ENCODE results near the gene PRDM15.

Gene PRDM15

DNA sequence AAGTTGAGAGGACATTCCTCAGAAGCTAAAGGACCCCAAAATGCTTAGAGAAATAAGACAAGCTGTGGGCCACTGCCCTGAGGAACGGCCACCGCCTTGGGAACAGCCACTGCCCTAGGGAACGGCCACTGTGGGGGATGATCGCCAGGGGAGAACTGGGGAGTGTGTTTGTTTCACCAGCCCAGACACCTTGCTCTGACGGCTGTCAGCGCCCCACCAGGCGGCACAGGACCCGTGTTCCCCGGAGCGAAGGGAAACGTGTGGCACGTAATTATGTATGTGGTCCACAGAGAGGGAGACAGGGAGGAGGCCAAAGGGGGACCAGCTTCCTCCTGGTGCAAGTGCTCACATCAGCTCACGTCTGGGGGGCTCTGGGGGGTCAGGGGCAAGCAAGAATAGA, 66.5 kb downstream of the PRDM15 start:
- no peak for TF ChIP-seq ZBTB7A (IDR thresholded peaks at IDR 0.05; ENCODE audit: low read depth)
- no peak for TF ChIP-seq TEAD4 (IDR thresholded peaks at IDR 0.05)
- TF ChIP-seq RAD21 (IDR thresholded peaks at IDR 0.05; ENCODE audit: low read depth) = no peak
- no peak for TF ChIP-seq NFIC (IDR thresholded peaks at IDR 0.05)
- TF ChIP-seq EGR1 (IDR thresholded peaks at IDR 0.05) = no peak
- no peak for TF ChIP-seq EP300 (IDR thresholded peaks at IDR 0.05; ENCODE audit: borderline replicate concordance)
- no peak for TF ChIP-seq FOXM1 (IDR thresholded peaks at IDR 0.05; ENCODE audit: borderline replicate concordance, low read depth)
- no peak for TF ChIP-seq CREB1 (IDR thresholded peaks at IDR 0.05; ENCODE audit: low read depth)
- no peak for TF ChIP-seq CEBPB (IDR thresholded peaks at IDR 0.05)

DNA sequence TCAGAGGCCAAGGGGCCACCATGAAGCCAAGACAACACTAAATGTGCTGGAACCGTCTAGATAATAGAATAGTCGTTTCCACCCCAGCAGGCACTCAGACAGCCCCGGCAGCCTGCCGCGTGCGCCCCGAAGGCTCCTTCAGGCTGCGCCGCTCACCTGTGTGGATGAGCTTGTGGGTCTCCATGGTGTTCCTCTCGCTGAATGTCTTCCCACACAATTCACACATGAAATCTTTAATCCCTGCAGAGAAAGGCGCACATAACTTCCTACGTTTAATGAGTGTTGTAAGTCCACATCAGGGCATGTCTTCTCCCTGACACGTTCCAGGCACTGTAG, 68.6 kb downstream of the PRDM15 start:
- TF ChIP-seq CEBPB (IDR thresholded peaks at IDR 0.05) = no peak
- no peak for TF ChIP-seq TEAD4 (IDR thresholded peaks at IDR 0.05)
- TF ChIP-seq TAF1 (IDR thresholded peaks at IDR 0.05; ENCODE audit: low read depth) = no peak
- TF ChIP-seq, protein P1, sequence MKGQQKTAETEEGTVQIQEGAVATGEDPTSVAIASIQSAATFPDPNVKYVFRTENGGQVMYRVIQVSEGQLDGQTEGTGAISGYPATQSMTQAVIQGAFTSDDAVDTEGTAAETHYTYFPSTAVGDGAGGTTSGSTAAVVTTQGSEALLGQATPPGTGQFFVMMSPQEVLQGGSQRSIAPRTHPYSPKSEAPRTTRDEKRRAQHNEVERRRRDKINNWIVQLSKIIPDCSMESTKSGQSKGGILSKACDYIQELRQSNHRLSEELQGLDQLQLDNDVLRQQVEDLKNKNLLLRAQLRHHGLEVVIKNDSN (IDR thresholded peaks at IDR 0.05) = no peak
- TF ChIP-seq EP300 (IDR thresholded peaks at IDR 0.05; ENCODE audit: borderline replicate concordance) = no peak
- no peak for TF ChIP-seq YY1 (IDR thresholded peaks at IDR 0.05; ENCODE audit: low read depth)
- no peak for TF ChIP-seq ZBTB7A (IDR thresholded peaks at IDR 0.05; ENCODE audit: low read depth)
- no peak for TF ChIP-seq NFIC (IDR thresholded peaks at IDR 0.05)
- TF ChIP-seq, protein P2, sequence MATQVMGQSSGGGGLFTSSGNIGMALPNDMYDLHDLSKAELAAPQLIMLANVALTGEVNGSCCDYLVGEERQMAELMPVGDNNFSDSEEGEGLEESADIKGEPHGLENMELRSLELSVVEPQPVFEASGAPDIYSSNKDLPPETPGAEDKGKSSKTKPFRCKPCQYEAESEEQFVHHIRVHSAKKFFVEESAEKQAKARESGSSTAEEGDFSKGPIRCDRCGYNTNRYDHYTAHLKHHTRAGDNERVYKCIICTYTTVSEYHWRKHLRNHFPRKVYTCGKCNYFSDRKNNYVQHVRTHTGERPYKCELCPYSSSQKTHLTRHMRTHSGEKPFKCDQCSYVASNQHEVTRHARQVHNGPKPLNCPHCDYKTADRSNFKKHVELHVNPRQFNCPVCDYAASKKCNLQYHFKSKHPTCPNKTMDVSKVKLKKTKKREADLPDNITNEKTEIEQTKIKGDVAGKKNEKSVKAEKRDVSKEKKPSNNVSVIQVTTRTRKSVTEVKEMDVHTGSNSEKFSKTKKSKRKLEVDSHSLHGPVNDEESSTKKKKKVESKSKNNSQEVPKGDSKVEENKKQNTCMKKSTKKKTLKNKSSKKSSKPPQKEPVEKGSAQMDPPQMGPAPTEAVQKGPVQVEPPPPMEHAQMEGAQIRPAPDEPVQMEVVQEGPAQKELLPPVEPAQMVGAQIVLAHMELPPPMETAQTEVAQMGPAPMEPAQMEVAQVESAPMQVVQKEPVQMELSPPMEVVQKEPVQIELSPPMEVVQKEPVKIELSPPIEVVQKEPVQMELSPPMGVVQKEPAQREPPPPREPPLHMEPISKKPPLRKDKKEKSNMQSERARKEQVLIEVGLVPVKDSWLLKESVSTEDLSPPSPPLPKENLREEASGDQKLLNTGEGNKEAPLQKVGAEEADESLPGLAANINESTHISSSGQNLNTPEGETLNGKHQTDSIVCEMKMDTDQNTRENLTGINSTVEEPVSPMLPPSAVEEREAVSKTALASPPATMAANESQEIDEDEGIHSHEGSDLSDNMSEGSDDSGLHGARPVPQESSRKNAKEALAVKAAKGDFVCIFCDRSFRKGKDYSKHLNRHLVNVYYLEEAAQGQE (IDR thresholded peaks at IDR 0.05; ENCODE audit: low read depth) = no peak
- TF ChIP-seq CREB1 (IDR thresholded peaks at IDR 0.05; ENCODE audit: low read depth) = no peak
- TF ChIP-seq, protein P3, sequence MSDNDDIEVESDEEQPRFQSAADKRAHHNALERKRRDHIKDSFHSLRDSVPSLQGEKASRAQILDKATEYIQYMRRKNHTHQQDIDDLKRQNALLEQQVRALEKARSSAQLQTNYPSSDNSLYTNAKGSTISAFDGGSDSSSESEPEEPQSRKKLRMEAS (IDR thresholded peaks at IDR 0.05) = no peak
- no peak for TF ChIP-seq RAD21 (IDR thresholded peaks at IDR 0.05; ENCODE audit: low read depth)
- no peak for TF ChIP-seq TCF12 (IDR thresholded peaks at IDR 0.05; ENCODE audit: low read depth)
- TF ChIP-seq EGR1 (IDR thresholded peaks at IDR 0.05) = no peak
- no peak for TF ChIP-seq FOXM1 (IDR thresholded peaks at IDR 0.05; ENCODE audit: borderline replicate concordance, low read depth)

DNA sequence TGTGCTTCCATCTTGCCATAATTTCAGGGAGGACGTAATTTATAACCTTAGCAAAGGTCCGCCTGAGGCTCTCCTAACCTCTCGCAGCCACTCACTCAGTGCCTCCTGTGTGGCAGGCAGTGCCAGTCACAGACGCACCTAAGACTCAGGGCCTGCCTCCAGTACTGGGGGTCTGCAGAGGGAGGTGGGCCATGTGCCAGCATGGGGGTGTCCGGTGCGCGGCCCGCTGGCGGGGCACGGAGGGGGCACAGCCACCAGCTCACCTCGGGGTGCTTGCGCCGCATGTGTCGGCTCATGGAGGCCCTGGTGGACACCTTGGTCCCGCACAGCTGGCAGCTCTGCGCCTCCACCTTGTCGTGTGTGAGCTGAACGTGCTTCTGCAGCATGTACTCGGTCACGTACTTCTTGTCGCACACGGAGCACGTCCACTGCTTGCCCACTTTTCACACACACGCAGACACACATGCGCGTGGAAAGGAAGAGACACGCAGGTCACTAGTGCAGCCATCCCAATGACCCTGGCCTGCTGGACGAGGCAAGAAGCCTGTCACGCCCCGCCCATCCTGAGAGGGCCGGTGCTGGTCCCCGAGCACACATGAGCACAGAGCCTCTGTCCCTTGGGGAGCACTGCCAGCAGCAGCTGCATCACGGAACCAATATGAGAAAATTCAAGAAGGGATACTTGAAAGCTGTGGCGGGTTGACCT, 69.1 kb downstream of the PRDM15 start:
- no peak for TF ChIP-seq NFIC (IDR thresholded peaks at IDR 0.05)
- TF ChIP-seq RAD21 (IDR thresholded peaks at IDR 0.05; ENCODE audit: low read depth) = no peak
- TF ChIP-seq EP300 (IDR thresholded peaks at IDR 0.05; ENCODE audit: borderline replicate concordance) = no peak
- TF ChIP-seq YY1 (IDR thresholded peaks at IDR 0.05; ENCODE audit: low read depth) = no peak
- TF ChIP-seq, protein P2 (IDR thresholded peaks at IDR 0.05; ENCODE audit: low read depth) = no peak
- TF ChIP-seq, protein P3 (IDR thresholded peaks at IDR 0.05) = no peak
- TF ChIP-seq ZBTB7A (IDR thresholded peaks at IDR 0.05; ENCODE audit: low read depth) = no peak
- no peak for TF ChIP-seq TCF12 (IDR thresholded peaks at IDR 0.05; ENCODE audit: low read depth)
- no peak for TF ChIP-seq CEBPB (IDR thresholded peaks at IDR 0.05)
- TF ChIP-seq EGR1 (IDR thresholded peaks at IDR 0.05) = no peak

DNA sequence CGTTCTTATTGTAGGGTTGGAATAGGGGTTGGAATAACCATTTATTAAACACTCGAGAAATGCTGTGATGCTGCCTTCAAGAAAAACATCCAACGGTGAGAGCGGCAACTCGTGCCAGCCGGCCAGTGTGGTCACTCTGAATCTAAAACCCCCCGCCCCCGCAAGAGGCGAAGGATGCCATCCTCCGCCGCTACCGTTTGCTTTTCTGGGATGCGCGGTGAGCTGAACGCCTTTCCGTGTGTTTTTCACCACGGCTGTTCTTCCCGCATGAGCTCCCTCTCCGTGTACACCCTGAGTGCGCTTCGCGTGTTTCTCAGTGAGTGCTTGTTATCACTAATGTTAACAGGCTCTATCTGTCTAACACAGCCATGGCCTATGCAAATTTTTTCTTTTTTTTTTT, 70.3 kb downstream of the PRDM15 start:
- TF ChIP-seq EP300 (IDR thresholded peaks at IDR 0.05; ENCODE audit: borderline replicate concordance) (no peak), TCF12 (IDR thresholded peaks at IDR 0.05; ENCODE audit: low read depth) (no peak), FOXM1 (IDR thresholded peaks at IDR 0.05; ENCODE audit: borderline replicate concordance, low read depth) (no peak), ZBTB7A (IDR thresholded peaks at IDR 0.05; ENCODE audit: low read depth) (no peak), NFIC (IDR thresholded peaks at IDR 0.05) (no peak), CEBPB (IDR thresholded peaks at IDR 0.05) (no peak), EGR1 (IDR thresholded peaks at IDR 0.05) (no peak), RAD21 (IDR thresholded peaks at IDR 0.05; ENCODE audit: low read depth) (no peak), TEAD4 (IDR thresholded peaks at IDR 0.05) (no peak), TAF1 (IDR thresholded peaks at IDR 0.05; ENCODE audit: low read depth) (no peak)
- TF ChIP-seq, protein P2 (IDR thresholded peaks at IDR 0.05; ENCODE audit: low read depth) = no peak
- TF ChIP-seq, protein P3 (IDR thresholded peaks at IDR 0.05) = no peak
- TF ChIP-seq, protein P1 (IDR thresholded peaks at IDR 0.05) = no peak

All from Ishikawa (cell line).